ENCODE measurements around the gene MESD.

MESD gene

GRCh38 chr15:80989518-80990478, at the start of gene MESD:
Gene MESD (minus strand): TSS chr15:80989819. CDS start chr15:80989791, 28 bp downstream.
- DNase-seq (ENCODE audit: low read depth in 2 of 2) = peak; percentile 96 to 99

- no peak for DNase-seq (ENCODE audit: low read depth in 2 of 2)
Measured at GRCh38 chr15:81038975-81039607, 49.5 kb upstream of the MESD start.

GRCh38 chr15:81037952-81038743, 48.5 kb upstream of the MESD start:
- DNase-seq (ENCODE audit: low read depth in 2 of 2) = no peak

GRCh38 chr15:81033508-81033907, 43.9 kb upstream of the MESD start:
- DNase-seq (ENCODE audit: low read depth in 2 of 2) = no peak

- no peak for DNase-seq (ENCODE audit: low read depth in 2 of 2)
Measured at GRCh38 chr15:81032818-81033217, 43.2 kb upstream of the MESD start.

- no peak for DNase-seq (ENCODE audit: low read depth in 2 of 2)
Measured at GRCh38 chr15:81032355-81032754, 42.7 kb upstream of the MESD start.

- no peak for DNase-seq (ENCODE audit: low read depth in 2 of 2)
Measured at GRCh38 chr15:81031203-81031602, 41.6 kb upstream of the MESD start.

GRCh38 chr15:81030301-81030750, 40.7 kb upstream of the MESD start:
- no peak for DNase-seq (ENCODE audit: low read depth in 2 of 2)

- DNase-seq (ENCODE audit: low read depth in 2 of 2) = no peak
Measured at GRCh38 chr15:81029414-81030300, 40.0 kb upstream of the MESD start.

GRCh38 chr15:81026836-81027599, 37.4 kb upstream of the MESD start:
- no peak for DNase-seq (ENCODE audit: low read depth in 2 of 2)

- DNase-seq (ENCODE audit: low read depth in 2 of 2) = no peak
Measured at GRCh38 chr15:81025721-81026370, 36.2 kb upstream of the MESD start.

GRCh38 chr15:81024936-81025335, 35.3 kb upstream of the MESD start:
- DNase-seq (ENCODE audit: low read depth in 2 of 2) = no peak

- DNase-seq (ENCODE audit: low read depth in 2 of 2) = no peak
Measured at GRCh38 chr15:81024265-81024872, 34.8 kb upstream of the MESD start.

- DNase-seq (ENCODE audit: low read depth in 2 of 2) = no peak
Measured at GRCh38 chr15:81023483-81024264, 34.1 kb upstream of the MESD start.

GRCh38 chr15:81021321-81021720, 31.7 kb upstream of the MESD start:
- no peak for DNase-seq (ENCODE audit: low read depth in 2 of 2)

- no peak for DNase-seq (ENCODE audit: low read depth in 2 of 2)
Measured at GRCh38 chr15:81018197-81018596, 28.6 kb upstream of the MESD start.

- no peak for DNase-seq (ENCODE audit: low read depth in 2 of 2)
Measured at GRCh38 chr15:81016489-81017068, 27.0 kb upstream of the MESD start.

All from stimulated activated CD4-positive, alpha-beta T cell treated with anti-CD3 and anti-CD28 coated beads, Interleukin-1b, Interleukin-23, amount 100 ng/mL, for 1 hour (primary cell).